Measurements from ENCODE around the gene SNRNP27.
"Not testable (repeated sequence)": the region's sequence is repeated elsewhere in the genome, so short reads cannot be mapped to it uniquely, and the experiment has no call there.

SNRNP27 gene

GRCh38 chr2:69893684-69894551 is at the start of gene SNRNP27:
TSS of gene SNRNP27 (plus strand) at chr2:69893956. CDS start at chr2:69893985, 29 bp downstream.
- Mint-ChIP-seq H3K27ac (peak within 1 kb of the TSS; percentile 96), H3K9me3 (peaks cover 4% of the 10 kb centered on the region), H3K4me1 (peaks cover 45% of the 10 kb centered on the region), H3K27me3 (no peaks in the 10 kb centered on the region), H3K36me3 (peaks cover 25% of the 10 kb centered on the region), H3K4me3 (peak within 1 kb of the TSS; percentile 99)
- CTCF ChIA-PET = interaction anchor here (0.6 to 2.0 kb wide), 3 partner anchors 169 to 408 kb away, joined by 3 to 10 read pairs (median 6); no protein-coding TSS in a partner anchor
- peak; percentile 86 for DNase-seq

DNA sequence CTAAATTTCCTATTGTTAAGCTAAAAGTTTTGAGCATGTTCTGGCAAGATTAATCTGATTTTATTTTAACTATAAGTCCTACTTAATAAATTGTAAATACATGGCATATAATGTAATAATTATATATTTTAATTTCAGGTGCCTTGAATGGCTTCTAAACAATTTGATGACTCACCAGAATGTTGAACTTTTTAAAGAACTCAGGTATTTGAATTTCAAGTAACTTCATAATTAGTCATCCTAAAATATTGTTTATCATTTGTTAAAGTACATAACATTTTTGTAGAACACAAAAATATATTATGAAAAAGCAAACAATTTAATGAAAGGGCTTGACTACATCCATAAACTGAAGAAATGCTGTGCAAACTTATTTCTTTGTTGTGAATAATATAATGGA is 49.8 kb upstream of the SNRNP27 start:
- H3K27ac Mint-ChIP-seq = no peak overlapping the region
- no peaks in the 10 kb centered on the region for H3K27me3 Mint-ChIP-seq
- CTCF ChIA-PET = no interaction called here
- no peaks in the 10 kb centered on the region for H3K9me3 Mint-ChIP-seq
- H3K4me1 Mint-ChIP-seq = no peaks in the 10 kb centered on the region
- no peak overlapping the region for H3K4me3 Mint-ChIP-seq
- peaks cover 38% of the 10 kb centered on the region for H3K36me3 Mint-ChIP-seq
- no peak for DNase-seq

DNA sequence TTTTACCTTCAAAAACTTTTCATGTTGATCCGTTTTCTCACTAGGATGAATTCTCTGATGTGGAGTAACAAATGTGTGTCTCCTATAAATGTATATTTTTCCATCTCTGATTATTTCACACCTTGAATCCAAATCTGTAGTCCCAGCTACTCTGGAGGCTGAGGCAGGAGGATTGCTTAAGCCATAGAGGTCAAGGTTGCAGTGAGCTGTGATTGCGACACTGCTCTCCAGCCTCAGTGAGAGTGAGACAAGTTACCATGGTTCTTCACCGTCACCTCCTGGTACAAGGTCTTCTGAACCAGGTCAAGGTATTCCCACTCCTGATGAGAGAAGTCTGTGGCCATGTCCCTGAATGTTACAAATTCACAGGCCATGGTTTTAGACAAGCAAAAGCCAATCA is 49.2 kb upstream of the SNRNP27 start:
- Mint-ChIP-seq H3K27ac (no peak overlapping the region), H3K27me3 (no peaks in the 10 kb centered on the region), H3K4me3 (no peak overlapping the region), H3K4me1 (no peaks in the 10 kb centered on the region), H3K9me3 (no peaks in the 10 kb centered on the region), H3K36me3 (peaks cover 39% of the 10 kb centered on the region)
- DNase-seq = no peak
- CTCF ChIA-PET = no interaction called here

GRCh38 chr2:69846182-69847067 is 47.3 kb upstream of the SNRNP27 start:
- no peaks in the 10 kb centered on the region for H3K9me3 Mint-ChIP-seq
- CTCF ChIA-PET = no interaction called here
- DNase-seq = no peak
- H3K4me3 Mint-ChIP-seq = no peak overlapping the region
- H3K27me3 Mint-ChIP-seq = no peaks in the 10 kb centered on the region
- H3K27ac Mint-ChIP-seq = no peak overlapping the region
- peaks cover 39% of the 10 kb centered on the region for H3K36me3 Mint-ChIP-seq
- no peaks in the 10 kb centered on the region for H3K4me1 Mint-ChIP-seq

DNA sequence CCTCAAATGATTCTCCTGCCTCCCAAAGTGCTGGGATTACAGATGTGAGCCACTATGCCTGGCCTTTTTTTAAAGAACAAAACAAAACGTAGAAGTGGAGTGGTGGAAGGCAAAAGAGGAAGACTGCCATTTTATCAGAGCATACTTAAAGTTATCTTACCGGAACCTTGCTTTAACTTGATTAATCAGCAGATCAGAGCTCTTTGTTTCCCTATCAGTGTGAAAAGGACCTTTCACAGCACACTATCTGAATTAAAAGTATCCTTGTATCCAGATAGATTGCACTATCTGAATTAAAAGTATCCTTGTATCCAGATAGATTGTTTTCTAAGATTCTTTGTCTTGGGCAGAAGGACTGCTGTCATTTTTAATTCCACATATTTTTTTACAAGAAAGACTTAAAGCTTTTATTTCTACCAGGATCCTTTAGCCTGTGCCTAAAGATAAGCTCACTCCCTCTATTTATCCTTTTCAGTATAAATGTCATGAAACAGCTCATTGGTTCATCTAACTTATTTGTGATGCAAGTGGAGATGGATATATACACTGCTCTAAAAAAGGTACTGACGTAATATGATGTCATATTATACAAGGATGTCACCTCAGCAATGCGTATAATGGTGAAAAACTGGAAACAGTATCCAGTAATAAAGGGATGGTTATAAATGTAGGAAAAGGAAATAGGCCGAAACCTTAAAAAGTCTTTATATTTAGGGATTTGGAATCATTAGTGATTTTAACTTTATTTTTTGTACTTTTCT is 46.5 kb upstream of the SNRNP27 start:
- Mint-ChIP-seq H3K4me3 (no peak overlapping the region), H3K9me3 (no peaks in the 10 kb centered on the region), H3K27ac (no peak overlapping the region), H3K27me3 (no peaks in the 10 kb centered on the region), H3K4me1 (no peaks in the 10 kb centered on the region), H3K36me3 (peaks cover 37% of the 10 kb centered on the region)
- no peak for DNase-seq
- CTCF ChIA-PET = no interaction called here

DNA sequence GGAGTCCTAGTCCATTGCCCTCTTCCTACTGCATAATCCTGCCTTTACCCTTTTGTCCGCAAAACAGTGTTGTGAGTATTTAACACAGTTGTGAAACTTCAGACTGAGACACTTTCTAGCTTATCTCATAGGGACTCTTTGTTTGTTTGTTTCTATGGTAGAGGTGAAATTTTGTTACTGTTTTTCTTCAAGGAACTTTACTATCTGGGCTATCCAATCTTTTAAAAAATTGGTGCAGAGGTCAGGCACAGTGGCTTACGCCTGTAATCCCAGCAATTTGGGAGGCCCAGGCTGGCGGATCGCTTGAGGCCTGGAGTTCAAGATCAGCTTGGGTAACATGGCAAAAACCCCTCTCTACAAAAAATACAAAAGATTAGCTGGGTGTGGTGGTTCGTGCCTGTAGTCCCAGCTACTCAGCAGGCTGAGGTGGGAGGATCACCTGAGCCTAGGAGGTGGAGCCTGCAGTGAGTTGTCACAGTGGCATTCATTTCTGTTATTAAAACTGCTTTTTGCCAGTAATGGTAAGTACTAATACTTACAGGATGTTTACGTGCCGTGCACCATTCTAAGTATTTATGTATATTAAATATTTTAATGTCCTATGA is 45.5 kb upstream of the SNRNP27 start:
- no peaks in the 10 kb centered on the region for H3K4me1 Mint-ChIP-seq
- no peak overlapping the region for H3K27ac Mint-ChIP-seq
- no peaks in the 10 kb centered on the region for H3K27me3 Mint-ChIP-seq
- CTCF ChIA-PET = interaction anchor here (1.4 to 1.8 kb wide), 2 partner anchors 123 to 283 kb away, joined by 4 to 5 read pairs; no protein-coding TSS in a partner anchor
- no peak overlapping the region for H3K4me3 Mint-ChIP-seq
- peaks cover 37% of the 10 kb centered on the region for H3K36me3 Mint-ChIP-seq
- no peaks in the 10 kb centered on the region for H3K9me3 Mint-ChIP-seq
- no peak for DNase-seq

DNA sequence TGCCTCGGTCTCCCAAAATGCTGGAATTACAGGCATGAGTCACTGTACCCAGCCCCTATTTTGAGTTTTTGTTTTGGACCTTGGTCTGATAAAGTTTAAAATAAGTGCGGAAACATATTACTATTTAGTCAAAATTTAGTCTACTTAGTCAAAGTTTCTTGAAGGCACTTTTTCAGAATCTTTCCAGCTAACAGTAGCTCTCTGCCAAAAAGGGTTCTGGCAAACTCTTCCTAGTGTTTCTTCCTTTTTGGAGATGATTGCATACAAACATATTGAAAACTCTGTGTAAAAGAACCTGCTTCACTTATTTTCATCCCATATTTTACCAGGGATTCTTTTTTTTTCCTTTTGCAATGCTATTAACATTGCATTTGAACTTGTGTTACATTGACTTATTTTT is 35.5 kb upstream of the SNRNP27 start:
- no peaks in the 10 kb centered on the region for H3K4me1 Mint-ChIP-seq
- H3K27me3 Mint-ChIP-seq = no peaks in the 10 kb centered on the region
- no peak for DNase-seq
- peaks cover 17% of the 10 kb centered on the region for H3K36me3 Mint-ChIP-seq
- CTCF ChIA-PET = no interaction called here
- H3K4me3 Mint-ChIP-seq = no peak overlapping the region
- H3K27ac Mint-ChIP-seq = no peak overlapping the region
- H3K9me3 Mint-ChIP-seq = no peaks in the 10 kb centered on the region

- Mint-ChIP-seq H3K27me3 (no peaks in the 10 kb centered on the region), H3K9me3 (no peaks in the 10 kb centered on the region), H3K4me3 (no peak overlapping the region), H3K27ac (peak overlapping the region; percentile 9), H3K4me1 (no peaks in the 10 kb centered on the region), H3K36me3 (peaks cover 28% of the 10 kb centered on the region)
- CTCF ChIA-PET = no interaction called here
- DNase-seq = no peak
Observed at GRCh38 chr2:69863298-69863697, 30.5 kb upstream of the SNRNP27 start.

GRCh38 chr2:69888451-69888850 is 5.3 kb upstream of the SNRNP27 start:
- Mint-ChIP-seq H3K9me3 (peaks cover 4% of the 10 kb centered on the region), H3K4me1 (peaks cover 8% of the 10 kb centered on the region)
- CTCF ChIA-PET = interaction anchor here (0.6 kb wide), 1 partner anchor 155 kb away, joined by 3 read pairs; no protein-coding TSS in a partner anchor

DNA sequence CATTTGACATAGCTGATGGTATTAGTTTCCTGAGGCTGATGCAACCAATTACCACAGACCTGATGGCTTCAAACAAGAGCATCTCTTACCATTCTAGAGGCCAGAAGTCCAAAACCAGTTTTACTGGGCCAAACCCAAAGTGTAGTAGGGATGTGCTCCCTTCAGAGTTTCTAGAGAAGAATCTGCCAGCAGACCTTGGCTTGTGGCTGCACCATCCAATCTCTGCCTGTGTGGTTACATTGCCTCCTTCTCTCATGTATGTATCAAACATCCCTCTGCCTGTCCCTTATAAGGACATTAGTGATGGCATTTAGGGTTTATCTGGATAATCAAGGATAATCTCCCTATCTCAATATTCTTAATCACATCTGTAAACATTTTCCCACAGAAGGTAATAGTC is 4.5 kb upstream of the SNRNP27 start:
- DNase-seq = no peak
- peaks cover 3% of the 10 kb centered on the region for H3K36me3 Mint-ChIP-seq
- H3K4me3 Mint-ChIP-seq = no peak overlapping the region
- H3K27me3 Mint-ChIP-seq = no peaks in the 10 kb centered on the region
- H3K4me1 Mint-ChIP-seq = peaks cover 16% of the 10 kb centered on the region
- no peak overlapping the region for H3K27ac Mint-ChIP-seq
- CTCF ChIA-PET = no interaction called here
- H3K9me3 Mint-ChIP-seq = peaks cover 4% of the 10 kb centered on the region

More at GRCh38 chr2:69888451-69888850, 5.3 kb upstream of the SNRNP27 start:
- Mint-ChIP-seq H3K4me3 (no peak overlapping the region), H3K27me3 (no peaks in the 10 kb centered on the region), H3K27ac (no peak overlapping the region), H3K36me3 (no peaks in the 10 kb centered on the region)
- DNase-seq = no peak

- Mint-ChIP-seq H3K27me3 (no peaks in the 10 kb centered on the region), H3K4me1 (peaks cover 30% of the 10 kb centered on the region)
- CTCF ChIA-PET = interaction anchor here (0.7 kb wide), 1 partner anchor 166 kb away, joined by 3 read pairs; no protein-coding TSS in a partner anchor
Observed at GRCh38 chr2:69890881-69891280, 2.9 kb upstream of the SNRNP27 start.

GRCh38 chr2:69892838-69893424 is 825 bp upstream of the SNRNP27 start:
- Mint-ChIP-seq H3K4me1 (peaks cover 40% of the 10 kb centered on the region), H3K36me3 (peaks cover 20% of the 10 kb centered on the region), H3K4me3 (peak overlapping the region; percentile 99), H3K27ac (peak overlapping the region; percentile 96)
- H3K9me3 Mint-ChIP-seq, DNase-seq, H3K27me3 Mint-ChIP-seq: not testable (repeated sequence)
- CTCF ChIA-PET = interaction anchor here (2.0 kb wide), 1 partner anchor 168 kb away, joined by 10 read pairs; no protein-coding TSS in a partner anchor

More at GRCh38 chr2:69890881-69891280, 2.9 kb upstream of the SNRNP27 start:
- Mint-ChIP-seq H3K27ac (no peak overlapping the region), H3K36me3 (peaks cover 7% of the 10 kb centered on the region), H3K4me3 (no peak overlapping the region), H3K9me3 (peaks cover 4% of the 10 kb centered on the region)
- no peak for DNase-seq

DNA sequence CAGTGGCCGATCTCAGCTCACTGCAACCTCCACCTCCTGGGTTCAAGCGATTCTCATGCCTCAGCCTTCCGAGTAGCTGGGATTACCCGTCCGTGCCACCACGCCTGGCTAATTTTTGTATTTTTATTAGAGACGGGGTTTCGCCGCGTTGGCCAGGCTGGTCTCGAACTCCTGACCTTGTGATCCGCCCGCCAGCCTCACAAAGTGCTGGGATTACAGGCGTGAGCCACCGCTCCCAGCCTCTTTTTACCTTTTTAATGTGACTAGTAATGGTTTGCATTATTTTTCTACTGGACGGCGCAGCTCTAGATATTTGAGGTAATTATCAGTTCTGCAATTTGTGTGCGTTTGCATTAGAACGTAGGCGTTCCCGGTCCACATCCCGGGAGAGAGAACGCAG is 981 bp downstream of the SNRNP27 start:
- CTCF ChIA-PET = interaction anchor here (0.6 to 2.0 kb wide), 3 partner anchors 170 to 407 kb away, joined by 3 to 10 read pairs (median 6); no protein-coding TSS in a partner anchor
- H3K9me3 Mint-ChIP-seq, DNase-seq, H3K27me3 Mint-ChIP-seq: not testable (repeated sequence)
- peak overlapping the region; percentile 99 for H3K4me3 Mint-ChIP-seq
- peak overlapping the region; percentile 49 for H3K27ac Mint-ChIP-seq
- peaks cover 45% of the 10 kb centered on the region for H3K4me1 Mint-ChIP-seq
- H3K36me3 Mint-ChIP-seq = peaks cover 32% of the 10 kb centered on the region

All from activated naive CD4-positive, alpha-beta T cell treated with anti-CD3 and anti-CD28 coated beads, Interleukin-2, amount 10 ng/mL, durations not matched to agents 7 days and 5 days (primary cell).